BJ (cell line): ENCODE measurements around the gene RABEP2. TPM values are rescaled to one million over a fixed set of nuclear protein-coding genes. Genes with fewer than 3 reads are reported as not detected.
"Not testable (repeated sequence)": the region's sequence is repeated elsewhere in the genome, so short reads cannot be mapped to it uniquely, and the experiment has no call there.

Source experiments
- CTCF ChIA-PET: fragments of 350-600 bp; formaldehyde crosslinking; extraction: SDS; loops from one replicate; lab custom pipeline; 2021; ENCODE audit warnings: antibody characterized with exemption, inconsistent platforms; lab: Yijun Ruan, JAX
- POLR2A ChIA-PET: fragments of 300-600 bp; sonication (Branson Sonifier 250); formaldehyde crosslinking; extraction: SDS; loops from one replicate; lab custom pipeline; 2021; ENCODE audit warnings: antibody characterized with exemption; lab: Charles Lee
- DNase-seq: peaks from one replicate; pipeline ENCODE4 v3.0.0-alpha.2; 2011; ENCODE audit warnings: low read depth
- H3K27me3 ChIP-seq: 2 replicates; pipeline ENCODE4 v1.6.0; 2011; ENCODE audit warnings: low read length; ENCODE audit not compliant: control insufficient read depth, insufficient read depth
- H3K36me3 ChIP-seq: 2 replicates; pipeline ENCODE4 v1.5.1; 2011; ENCODE audit warnings: low read length; ENCODE audit not compliant: control insufficient read depth, insufficient read depth
- H3K4me3 ChIP-seq: 2 replicates; pipeline ENCODE4 v1.5.1; 2011; ENCODE audit warnings: low read depth, mild to moderate bottlenecking, control low read depth, low read length
- CTCF ChIP-seq: IDR thresholded peaks from 2 replicates; pipeline ENCODE4 v1.5.1; 2011; ENCODE audit warnings: low read depth, mild to moderate bottlenecking, control low read depth, inconsistent platforms, low read length, moderate library complexity; ENCODE audit not compliant: insufficient read depth
- polyA minus RNA-seq: library from RNA; depleted of rRNA, polyadenylated mRNA; stranded (reverse); fragments of >200 nt; gene quantifications from 2 replicates; pipeline ENCODE4 v1.2.3, GENCODE V29; 2011; rRNA and poly(A)+ RNA removed
- polyA plus RNA-seq: library from polyadenylated mRNA; depleted of rRNA; stranded (reverse); fragments of >200 nt; gene quantifications from 2 replicates; pipeline ENCODE4 v1.2.3, GENCODE V29; 2011; rRNA removed

The RABEP2 gene
- polyA plus RNA-seq: 14.5 and 20.4 TPM in 2 replicates
- 4.7 and 5.6 TPM in 2 replicates for polyA minus RNA-seq

- peak; percentile 29 for DNase-seq
- CTCF ChIA-PET: interaction anchor here (1.3 to 2.9 kb wide), 2 partner anchors 10 to 20 kb away, joined by 3 to 17 read pairs; no protein-coding TSS in a partner anchor
- TF ChIP-seq CTCF: no peak
- H3K36me3 ChIP-seq: peaks cover 1% of the 10 kb centered on the region; the same call in 1 of the 2 replicates
- H3K27me3 ChIP-seq: no peaks in the 10 kb centered on the region
- H3K4me3 ChIP-seq: peak within 1 kb of the TSS; percentile 92
- POLR2A ChIA-PET: no interaction called here
These were observed at the start of gene RABEP2 for GRCh38 chr16:28924762-28925385. Gene RABEP2 (minus strand): TSS chr16:28925238. CDS start chr16:28925163, 75 bp downstream.

- TF ChIP-seq CTCF: no peak
- ChIA-PET POLR2A (no interaction called here), CTCF (interaction anchor here (1.0 to 1.7 kb wide), 13 partner anchors 9 to 726 kb away, joined by 3 to 7 read pairs (median 4); partner anchors contain the start of genes NFATC2IP and TUFM)
- Histone ChIP-seq H3K27me3 (no peaks in the 10 kb centered on the region), H3K36me3 (peaks cover 8% of the 10 kb centered on the region; the same call in 1 of the 2 replicates), H3K4me3 (peak within 1 kb of the TSS; percentile 74)
- DNase-seq: peak; percentile 82
These were observed 49.6 kb upstream of the RABEP2 start, which contains the start of gene SPNS1 for GRCh38 chr16:28974437-28975157. Gene SPNS1 (plus strand): TSS chr16:28974778. CDS start chr16:28975152, 374 bp downstream.

GRCh38 chr16:28974007-28974436, 49.0 kb upstream of the RABEP2 start:
- peak; percentile 81 for TF ChIP-seq CTCF
- H3K4me3 ChIP-seq: peak overlapping the region; percentile 74
- H3K27me3 ChIP-seq: no peaks in the 10 kb centered on the region
- ChIA-PET POLR2A (no interaction called here), CTCF (interaction anchor here (0.5 to 1.7 kb wide), 20 partner anchors 9 to 921 kb away, joined by 3 to 7 read pairs (median 4); partner anchors contain the start of gene NFATC2IP)
- DNase-seq: peak; percentile 7
- H3K36me3 ChIP-seq: peaks cover 5% of the 10 kb centered on the region; the same call in 1 of the 2 replicates

GRCh38 chr16:28969696-28970095, 44.7 kb upstream of the RABEP2 start:
- H3K27me3 ChIP-seq, H3K4me3 ChIP-seq, H3K36me3 ChIP-seq, DNase-seq, POLR2A ChIA-PET: not testable (repeated sequence)
- CTCF ChIA-PET: interaction anchor here (0.6 to 0.7 kb wide), 2 partner anchors 106 to 420 kb away, joined by 3 read pairs; partner anchors contain the start of gene SH2B1

- ChIA-PET POLR2A (interaction anchor here (0.7 kb wide), 1 partner anchor 36 kb away, joined by 7 read pairs; no protein-coding TSS in a partner anchor), CTCF (interaction anchor here (0.6 kb wide), 1 partner anchor 11 kb away, joined by 4 read pairs; no protein-coding TSS in a partner anchor)
- no peak for DNase-seq
- Histone ChIP-seq H3K4me3 (no peak overlapping the region), H3K27me3 (no peaks in the 10 kb centered on the region), H3K36me3 (peaks cover 8% of the 10 kb centered on the region)
- TF ChIP-seq CTCF: no peak
These were observed 42.1 kb upstream of the RABEP2 start for GRCh38 chr16:28967156-28967555.
